Stomach (tissue), 4 donors: Measurements from ENCODE around the gene SNX32.

Experiments used
- EP300 ChIP-seq: sonication (generic); formaldehyde crosslinking; IDR thresholded peaks from one replicate; pipeline ENCODE4 v1.6.1; 2017; ENCODE audit warnings: antibody characterized with exemption
- POLR2A ChIP-seq, 4 donors: fragments of 450-650 bp; IDR thresholded peaks; one replicate each; pipeline ENCODE4 v1.6.1; 2016; ENCODE audit warnings: antibody characterized with exemption in 4 of 4, control low read depth in 2 of 4, mild to moderate bottlenecking in 1 of 4, moderate library complexity in 1 of 4
- POLR2AphosphoS5 ChIP-seq, 3 donors: sonication (generic); formaldehyde crosslinking; IDR thresholded peaks; one replicate each; pipeline ENCODE4 v1.6.1; 2016; ENCODE audit warnings: antibody characterized with exemption in 3 of 3
- TF ChIP-seq, protein P1 (sequence below), 7 experiments: fragments of 450-650 bp in 4 of 7; fragments of 200-600 bp in 3 of 7; sonication (generic) in 3 of 7; IDR thresholded peaks; one replicate each; pipeline ENCODE4 v1.5.1; 2016 to 2019; ENCODE audit warnings: antibody characterized with exemption in 7 of 7, control low read depth in 2 of 7, mild to moderate bottlenecking in 1 of 7

GRCh38 chr11:65852508-65853245 is 18.9 kb downstream of the SNX32 start:
- TF ChIP-seq, protein P1, sequence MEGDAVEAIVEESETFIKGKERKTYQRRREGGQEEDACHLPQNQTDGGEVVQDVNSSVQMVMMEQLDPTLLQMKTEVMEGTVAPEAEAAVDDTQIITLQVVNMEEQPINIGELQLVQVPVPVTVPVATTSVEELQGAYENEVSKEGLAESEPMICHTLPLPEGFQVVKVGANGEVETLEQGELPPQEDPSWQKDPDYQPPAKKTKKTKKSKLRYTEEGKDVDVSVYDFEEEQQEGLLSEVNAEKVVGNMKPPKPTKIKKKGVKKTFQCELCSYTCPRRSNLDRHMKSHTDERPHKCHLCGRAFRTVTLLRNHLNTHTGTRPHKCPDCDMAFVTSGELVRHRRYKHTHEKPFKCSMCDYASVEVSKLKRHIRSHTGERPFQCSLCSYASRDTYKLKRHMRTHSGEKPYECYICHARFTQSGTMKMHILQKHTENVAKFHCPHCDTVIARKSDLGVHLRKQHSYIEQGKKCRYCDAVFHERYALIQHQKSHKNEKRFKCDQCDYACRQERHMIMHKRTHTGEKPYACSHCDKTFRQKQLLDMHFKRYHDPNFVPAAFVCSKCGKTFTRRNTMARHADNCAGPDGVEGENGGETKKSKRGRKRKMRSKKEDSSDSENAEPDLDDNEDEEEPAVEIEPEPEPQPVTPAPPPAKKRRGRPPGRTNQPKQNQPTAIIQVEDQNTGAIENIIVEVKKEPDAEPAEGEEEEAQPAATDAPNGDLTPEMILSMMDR (IDR thresholded peaks at IDR 0.05), result no peak
- no peak for TF ChIP-seq POLR2A (IDR thresholded peaks at IDR 0.05)
- TF ChIP-seq EP300, result no peak
- no peak for TF ChIP-seq POLR2AphosphoS5 (IDR thresholded peaks at IDR 0.05)
